ENCODE results near the gene FUZ.

DNA sequence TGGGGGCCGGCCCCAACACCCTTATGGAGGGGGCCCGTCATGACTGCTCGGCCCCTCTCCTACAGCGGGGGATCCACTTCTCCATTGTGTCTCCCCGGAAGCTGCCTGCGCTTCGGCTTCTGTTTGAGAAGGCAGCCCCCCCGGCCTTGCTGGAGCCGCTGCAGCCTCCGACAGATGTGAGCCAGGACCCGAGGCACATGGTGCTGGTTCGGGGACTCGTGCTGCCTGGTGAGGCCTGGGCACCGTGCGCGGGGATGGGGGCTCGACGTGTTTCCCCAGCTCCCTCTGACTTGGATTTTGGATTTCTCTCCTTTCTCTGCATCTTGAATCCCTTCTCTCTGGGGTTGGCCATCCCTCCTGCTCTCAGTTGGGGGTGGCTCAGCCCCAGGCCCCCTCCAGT is 16.6 kb upstream of the FUZ start:
- TF ChIP-seq, protein P1, sequence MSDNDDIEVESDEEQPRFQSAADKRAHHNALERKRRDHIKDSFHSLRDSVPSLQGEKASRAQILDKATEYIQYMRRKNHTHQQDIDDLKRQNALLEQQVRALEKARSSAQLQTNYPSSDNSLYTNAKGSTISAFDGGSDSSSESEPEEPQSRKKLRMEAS (IDR thresholded peaks at IDR 0.05; ENCODE audit: low read depth), result no peak
- TF ChIP-seq MXI1 (IDR thresholded peaks at IDR 0.05; ENCODE audit: low read depth, low read length) (no peak), CHD2 (IDR thresholded peaks at IDR 0.05; ENCODE audit: low read length, partially characterized antibody) (no peak), JUND (IDR thresholded peaks at IDR 0.05) (no peak), YY1 (IDR thresholded peaks at IDR 0.05; ENCODE audit: low read depth) (no peak), FOSL2 (IDR thresholded peaks at IDR 0.05; ENCODE audit: borderline replicate concordance, low read depth) (no peak), POLR2AphosphoS5 (IDR thresholded peaks at IDR 0.05; ENCODE audit: low read depth, low read length) (no peak), EZH2phosphoT487 (IDR thresholded peaks at IDR 0.05; ENCODE audit: borderline replicate concordance, low read depth) (no peak), RAD21 (IDR thresholded peaks at IDR 0.05; ENCODE audit: low read length) (no peak), SMC3 (IDR thresholded peaks at IDR 0.05; ENCODE audit: low read depth, low read length) (no peak), TAF1 (IDR thresholded peaks at IDR 0.05; ENCODE audit: borderline replicate concordance, low read depth, low read length) (no peak)
- TF ChIP-seq, protein P2, sequence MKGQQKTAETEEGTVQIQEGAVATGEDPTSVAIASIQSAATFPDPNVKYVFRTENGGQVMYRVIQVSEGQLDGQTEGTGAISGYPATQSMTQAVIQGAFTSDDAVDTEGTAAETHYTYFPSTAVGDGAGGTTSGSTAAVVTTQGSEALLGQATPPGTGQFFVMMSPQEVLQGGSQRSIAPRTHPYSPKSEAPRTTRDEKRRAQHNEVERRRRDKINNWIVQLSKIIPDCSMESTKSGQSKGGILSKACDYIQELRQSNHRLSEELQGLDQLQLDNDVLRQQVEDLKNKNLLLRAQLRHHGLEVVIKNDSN (IDR thresholded peaks at IDR 0.05; ENCODE audit: borderline replicate concordance, low read depth), result no peak
- TF ChIP-seq, protein P3, sequence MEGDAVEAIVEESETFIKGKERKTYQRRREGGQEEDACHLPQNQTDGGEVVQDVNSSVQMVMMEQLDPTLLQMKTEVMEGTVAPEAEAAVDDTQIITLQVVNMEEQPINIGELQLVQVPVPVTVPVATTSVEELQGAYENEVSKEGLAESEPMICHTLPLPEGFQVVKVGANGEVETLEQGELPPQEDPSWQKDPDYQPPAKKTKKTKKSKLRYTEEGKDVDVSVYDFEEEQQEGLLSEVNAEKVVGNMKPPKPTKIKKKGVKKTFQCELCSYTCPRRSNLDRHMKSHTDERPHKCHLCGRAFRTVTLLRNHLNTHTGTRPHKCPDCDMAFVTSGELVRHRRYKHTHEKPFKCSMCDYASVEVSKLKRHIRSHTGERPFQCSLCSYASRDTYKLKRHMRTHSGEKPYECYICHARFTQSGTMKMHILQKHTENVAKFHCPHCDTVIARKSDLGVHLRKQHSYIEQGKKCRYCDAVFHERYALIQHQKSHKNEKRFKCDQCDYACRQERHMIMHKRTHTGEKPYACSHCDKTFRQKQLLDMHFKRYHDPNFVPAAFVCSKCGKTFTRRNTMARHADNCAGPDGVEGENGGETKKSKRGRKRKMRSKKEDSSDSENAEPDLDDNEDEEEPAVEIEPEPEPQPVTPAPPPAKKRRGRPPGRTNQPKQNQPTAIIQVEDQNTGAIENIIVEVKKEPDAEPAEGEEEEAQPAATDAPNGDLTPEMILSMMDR (IDR thresholded peaks at IDR 0.05), result no peak
- TF ChIP-seq, protein P4, sequence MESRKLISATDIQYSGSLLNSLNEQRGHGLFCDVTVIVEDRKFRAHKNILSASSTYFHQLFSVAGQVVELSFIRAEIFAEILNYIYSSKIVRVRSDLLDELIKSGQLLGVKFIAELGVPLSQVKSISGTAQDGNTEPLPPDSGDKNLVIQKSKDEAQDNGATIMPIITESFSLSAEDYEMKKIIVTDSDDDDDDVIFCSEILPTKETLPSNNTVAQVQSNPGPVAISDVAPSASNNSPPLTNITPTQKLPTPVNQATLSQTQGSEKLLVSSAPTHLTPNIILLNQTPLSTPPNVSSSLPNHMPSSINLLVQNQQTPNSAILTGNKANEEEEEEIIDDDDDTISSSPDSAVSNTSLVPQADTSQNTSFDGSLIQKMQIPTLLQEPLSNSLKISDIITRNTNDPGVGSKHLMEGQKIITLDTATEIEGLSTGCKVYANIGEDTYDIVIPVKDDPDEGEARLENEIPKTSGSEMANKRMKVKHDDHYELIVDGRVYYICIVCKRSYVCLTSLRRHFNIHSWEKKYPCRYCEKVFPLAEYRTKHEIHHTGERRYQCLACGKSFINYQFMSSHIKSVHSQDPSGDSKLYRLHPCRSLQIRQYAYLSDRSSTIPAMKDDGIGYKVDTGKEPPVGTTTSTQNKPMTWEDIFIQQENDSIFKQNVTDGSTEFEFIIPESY (IDR thresholded peaks at IDR 0.05; ENCODE audit: borderline replicate concordance, low read depth), result no peak

All from SK-N-SH (cell line).